Lung microvascular endothelial cell (primary cell): ENCODE data around the gene OXA1L. TPM values are rescaled to one million over a fixed set of nuclear protein-coding genes. Genes with fewer than 3 reads are reported as not detected.
"Not testable (repeated sequence)": the region's sequence is repeated elsewhere in the genome, so short reads cannot be mapped to it uniquely, and the experiment has no call there.

Source experiments
- DNase-seq, 2 donors: peaks; one replicate each; pipeline versions ENCODE4 v3.0.0 to v3.0.0-alpha.2; 2010; ENCODE audit warnings: low read depth in 2 of 2
- total RNA-seq: library from RNA; depleted of rRNA; stranded (reverse); fragments of >200 nt; gene quantifications from 2 replicates; pipeline ENCODE4 v1.2.1, GENCODE V29; 2014

The OXA1L gene
- total RNA-seq, 1 donor from 2014 or later: 39.1 TPM

- no peak for DNase-seq
Measured at GRCh38 chr14:22768947-22769346, 2.5 kb downstream of the OXA1L start.

GRCh38 chr14:22769369-22769768 is 2.9 kb downstream of the OXA1L start:
- DNase-seq: no peak

- no peak for DNase-seq
Measured at GRCh38 chr14:22770481-22771187, 4.1 kb downstream of the OXA1L start.

GRCh38 chr14:22772725-22773124 is 6.2 kb downstream of the OXA1L start:
- no peak for DNase-seq

GRCh38 chr14:22773162-22774010 is 6.9 kb downstream of the OXA1L start:
- DNase-seq: no peak

- DNase-seq: no peak
Measured at GRCh38 chr14:22774011-22774706, 7.7 kb downstream of the OXA1L start.

GRCh38 chr14:22776215-22776614 is 9.7 kb downstream of the OXA1L start:
- DNase-seq: no peak

GRCh38 chr14:22776849-22777248 is 10.4 kb downstream of the OXA1L start:
- DNase-seq: not testable (repeated sequence)

- no peak for DNase-seq
Measured at GRCh38 chr14:22778084-22778483, 11.6 kb downstream of the OXA1L start.

GRCh38 chr14:22780105-22780679 is 13.7 kb downstream of the OXA1L start:
- DNase-seq: peak in 1 of 2 donors; percentile 12

- no peak for DNase-seq
Measured at GRCh38 chr14:22780941-22781300, 14.4 kb downstream of the OXA1L start.

GRCh38 chr14:22781301-22781991 is 15.0 kb downstream of the OXA1L start:
- no peak for DNase-seq

GRCh38 chr14:22786685-22787084 is 20.2 kb downstream of the OXA1L start:
- DNase-seq: no peak

GRCh38 chr14:22791301-22791700 is 24.8 kb downstream of the OXA1L start:
- no peak for DNase-seq

- DNase-seq: no peak
Measured at GRCh38 chr14:22792158-22792557, 25.7 kb downstream of the OXA1L start.

GRCh38 chr14:22793550-22793949 is 27.1 kb downstream of the OXA1L start:
- not testable (repeated sequence) for DNase-seq

- no peak for DNase-seq
Measured at GRCh38 chr14:22793976-22794375, 27.5 kb downstream of the OXA1L start.

- DNase-seq: no peak
Measured at GRCh38 chr14:22794551-22794951, 28.1 kb downstream of the OXA1L start.

GRCh38 chr14:22796087-22796707 is 29.7 kb downstream of the OXA1L start:
- DNase-seq: no peak

GRCh38 chr14:22797017-22797917 is 30.8 kb downstream of the OXA1L start:
- DNase-seq: no peak
